ENCODE measurements around the gene AKR1C2. TPM values are rescaled to one million over a fixed set of nuclear protein-coding genes. Genes with fewer than 3 reads are reported as not detected.

AKR1C2 gene
- total RNA-seq, 1 donor from 2014 or later, result not detected

DNA sequence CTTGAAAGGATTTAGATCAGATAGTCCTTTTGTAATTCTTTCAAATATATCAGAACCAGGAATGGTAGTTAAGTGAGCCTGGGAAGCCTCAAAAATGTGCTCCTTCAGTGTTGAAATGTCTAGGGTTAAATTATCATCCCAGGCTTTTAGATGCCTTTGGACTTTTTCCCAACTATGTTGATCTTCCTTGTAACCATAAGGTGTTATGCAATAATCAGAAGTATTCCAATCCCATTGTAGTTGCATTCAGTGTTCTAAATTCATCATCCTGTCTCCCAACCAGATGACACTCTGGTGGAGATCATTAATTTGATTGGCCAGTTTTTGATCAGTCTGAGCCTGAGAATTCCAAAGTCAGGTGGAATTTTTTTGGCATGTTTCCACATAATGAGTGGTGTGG is 35.1 kb upstream of the AKR1C2 start:
- POLR2A ChIA-PET, result no interaction called here
- CTCF ChIA-PET, result no interaction called here
- Mint-ChIP-seq H3K27ac (no peak overlapping the region), H3K36me3 (ENCODE audit: low read depth) (no peaks in the 10 kb centered on the region), H3K9me3 (peaks cover 15% of the 10 kb centered on the region), H3K27me3 (peaks cover 2% of the 10 kb centered on the region), H3K4me1 (no peaks in the 10 kb centered on the region), H3K4me3 (no peak overlapping the region)
- intact Hi-C loops (cut with micrococcal nuclease), result no loop called here
- TF ChIP-seq, protein P1, sequence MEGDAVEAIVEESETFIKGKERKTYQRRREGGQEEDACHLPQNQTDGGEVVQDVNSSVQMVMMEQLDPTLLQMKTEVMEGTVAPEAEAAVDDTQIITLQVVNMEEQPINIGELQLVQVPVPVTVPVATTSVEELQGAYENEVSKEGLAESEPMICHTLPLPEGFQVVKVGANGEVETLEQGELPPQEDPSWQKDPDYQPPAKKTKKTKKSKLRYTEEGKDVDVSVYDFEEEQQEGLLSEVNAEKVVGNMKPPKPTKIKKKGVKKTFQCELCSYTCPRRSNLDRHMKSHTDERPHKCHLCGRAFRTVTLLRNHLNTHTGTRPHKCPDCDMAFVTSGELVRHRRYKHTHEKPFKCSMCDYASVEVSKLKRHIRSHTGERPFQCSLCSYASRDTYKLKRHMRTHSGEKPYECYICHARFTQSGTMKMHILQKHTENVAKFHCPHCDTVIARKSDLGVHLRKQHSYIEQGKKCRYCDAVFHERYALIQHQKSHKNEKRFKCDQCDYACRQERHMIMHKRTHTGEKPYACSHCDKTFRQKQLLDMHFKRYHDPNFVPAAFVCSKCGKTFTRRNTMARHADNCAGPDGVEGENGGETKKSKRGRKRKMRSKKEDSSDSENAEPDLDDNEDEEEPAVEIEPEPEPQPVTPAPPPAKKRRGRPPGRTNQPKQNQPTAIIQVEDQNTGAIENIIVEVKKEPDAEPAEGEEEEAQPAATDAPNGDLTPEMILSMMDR (IDR thresholded peaks at IDR 0.05), result no peak
- ATAC-seq (ENCODE audit: low read depth) (no peak), DNase-seq (no peak)

GRCh38 chr10:5038101-5038500 is 34.4 kb upstream of the AKR1C2 start:
- no peak overlapping the region for H3K27ac Mint-ChIP-seq
- TF ChIP-seq, protein P1 (IDR thresholded peaks at IDR 0.05), result no peak
- H3K4me1 Mint-ChIP-seq, result no peaks in the 10 kb centered on the region
- intact Hi-C loops (cut with micrococcal nuclease), result no loop called here
- H3K9me3 Mint-ChIP-seq, result peaks cover 19% of the 10 kb centered on the region
- ChIA-PET POLR2A (no interaction called here), CTCF (no interaction called here)
- no peak for ATAC-seq (ENCODE audit: low read depth)
- peaks cover 2% of the 10 kb centered on the region for H3K27me3 Mint-ChIP-seq
- no peak overlapping the region for H3K4me3 Mint-ChIP-seq
- H3K36me3 Mint-ChIP-seq (ENCODE audit: low read depth), result no peaks in the 10 kb centered on the region
- DNase-seq, result no peak

GRCh38 chr10:5036511-5036910 is 32.9 kb upstream of the AKR1C2 start:
- CTCF ChIA-PET, result no interaction called here
- POLR2A ChIA-PET, result no interaction called here

DNA sequence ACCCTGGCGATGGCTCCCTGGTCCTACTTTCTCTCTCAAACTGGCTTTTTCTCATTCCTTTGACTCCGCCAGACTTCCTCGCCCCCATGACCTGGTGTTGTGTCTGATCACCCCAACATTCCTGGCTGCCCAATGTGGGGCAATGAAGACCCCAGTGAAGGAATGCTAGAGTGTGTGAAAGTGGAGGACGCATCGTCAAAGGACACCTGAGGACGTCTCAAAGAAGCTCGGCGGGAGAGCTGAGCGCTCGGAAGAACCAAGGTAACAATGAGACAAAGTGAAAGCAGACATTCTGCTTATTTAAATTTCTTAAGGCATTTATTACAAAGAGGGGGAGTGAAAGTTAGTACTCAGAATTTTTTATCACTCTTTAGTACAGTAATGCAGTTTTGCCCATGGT is 31.7 kb upstream of the AKR1C2 start:
- no peaks in the 10 kb centered on the region for H3K4me1 Mint-ChIP-seq
- no peaks in the 10 kb centered on the region for H3K27me3 Mint-ChIP-seq
- intact Hi-C loops (cut with micrococcal nuclease), result no loop called here
- TF ChIP-seq, protein P1 (IDR thresholded peaks at IDR 0.05), result no peak
- ATAC-seq (ENCODE audit: low read depth) (no peak), DNase-seq (no peak)
- ChIA-PET CTCF (no interaction called here), POLR2A (no interaction called here)
- H3K9me3 Mint-ChIP-seq, result peaks cover 31% of the 10 kb centered on the region
- no peak overlapping the region for H3K4me3 Mint-ChIP-seq
- no peak overlapping the region for H3K27ac Mint-ChIP-seq
- no peaks in the 10 kb centered on the region for H3K36me3 Mint-ChIP-seq (ENCODE audit: low read depth)

More at GRCh38 chr10:5036511-5036910, 32.9 kb upstream of the AKR1C2 start:
- TF ChIP-seq, protein P1 (IDR thresholded peaks at IDR 0.05), result no peak
- Mint-ChIP-seq H3K27ac (no peak overlapping the region), H3K27me3 (peaks cover 2% of the 10 kb centered on the region), H3K4me1 (no peaks in the 10 kb centered on the region), H3K36me3 (ENCODE audit: low read depth) (no peaks in the 10 kb centered on the region), H3K4me3 (no peak overlapping the region), H3K9me3 (peaks cover 21% of the 10 kb centered on the region)
- no peak for ATAC-seq (ENCODE audit: low read depth)
- intact Hi-C loops (cut with micrococcal nuclease), result no loop called here
- DNase-seq, result no peak

DNA sequence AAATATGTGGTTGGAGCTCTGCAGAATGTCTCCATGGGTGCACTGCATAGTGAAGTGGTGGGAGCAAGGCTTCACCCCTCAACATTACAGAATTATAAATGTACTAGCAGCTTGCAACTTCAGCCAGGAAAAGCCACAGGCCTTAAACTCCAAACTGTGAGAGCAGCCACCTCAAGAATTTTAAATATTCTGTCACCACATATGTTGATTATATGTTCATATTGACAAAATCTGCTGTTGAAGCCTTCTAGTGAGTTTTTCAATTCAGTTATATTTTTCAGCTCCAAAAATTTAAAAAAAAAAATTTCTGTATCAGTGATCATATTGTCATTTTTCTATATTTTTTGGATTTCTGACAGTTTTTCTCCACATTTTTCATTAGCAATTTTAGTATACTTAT is 30.9 kb upstream of the AKR1C2 start:
- intact Hi-C loops (cut with micrococcal nuclease), result no loop called here
- H3K4me3 Mint-ChIP-seq, result no peak overlapping the region
- H3K27ac Mint-ChIP-seq, result no peak overlapping the region
- TF ChIP-seq, protein P1 (IDR thresholded peaks at IDR 0.05), result no peak
- POLR2A ChIA-PET, result no interaction called here
- no peak for ATAC-seq (ENCODE audit: low read depth)
- CTCF ChIA-PET, result no interaction called here
- no peaks in the 10 kb centered on the region for H3K4me1 Mint-ChIP-seq
- H3K36me3 Mint-ChIP-seq (ENCODE audit: low read depth), result no peaks in the 10 kb centered on the region
- no peaks in the 10 kb centered on the region for H3K27me3 Mint-ChIP-seq
- DNase-seq, result no peak
- peaks cover 39% of the 10 kb centered on the region for H3K9me3 Mint-ChIP-seq
